ENCODE results near the gene DQX1.

The DQX1 gene

DNA sequence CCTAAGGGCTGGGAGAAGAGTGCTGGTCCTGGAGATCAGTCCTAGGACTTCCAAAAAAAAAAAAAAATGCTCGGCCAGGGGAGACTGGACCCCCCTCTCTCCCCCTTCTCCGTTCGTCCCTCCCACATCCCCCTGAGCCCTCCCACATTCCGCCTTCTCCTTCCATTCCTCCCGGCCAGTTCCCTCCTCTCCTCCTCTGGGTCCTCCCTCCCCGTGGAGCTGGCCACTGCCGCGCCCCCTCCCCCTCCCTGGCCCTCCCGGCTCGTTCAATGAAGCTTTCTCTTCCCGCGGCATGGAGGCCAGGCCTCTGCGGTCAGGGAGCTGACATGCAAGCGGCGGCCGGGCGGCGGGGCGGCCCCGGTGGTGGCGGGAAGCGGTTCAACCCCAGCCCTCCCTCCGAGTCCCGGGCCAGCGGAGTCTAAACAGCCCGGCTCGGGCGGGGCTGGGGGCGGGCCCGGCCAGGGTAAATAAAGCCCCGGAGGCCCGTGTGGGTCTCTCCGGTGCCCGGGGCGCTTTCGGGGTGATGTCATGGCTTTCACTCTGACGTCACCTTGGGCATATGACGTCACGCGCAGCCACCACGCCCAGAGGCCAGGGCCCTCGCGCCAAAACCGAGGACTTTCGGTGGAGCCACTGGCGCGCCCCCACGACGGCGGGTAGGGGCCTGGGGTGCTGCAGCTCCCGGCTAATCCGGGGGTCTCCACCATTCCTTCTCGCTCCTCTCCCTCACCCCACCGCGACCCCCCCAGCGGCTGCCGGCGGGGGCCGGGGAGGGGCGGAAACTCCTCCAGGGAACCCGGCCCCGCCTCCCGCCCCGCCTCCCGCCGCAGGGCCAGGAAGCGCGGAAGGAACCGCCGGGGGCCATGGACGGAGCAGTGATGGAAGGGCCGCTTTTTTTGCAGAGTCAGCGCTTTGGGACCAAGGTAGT lies 28.1 kb upstream of the DQX1 start, which contains the start of the genes DOK1 and LOXL3:
DOK1 (plus strand) TSS at position 829 of the 928 bp plus-strand sequence; CDS start at position 864, 35 bp downstream.
LOXL3 (minus strand) TSS at position 51 of the 928 bp plus-strand sequence. CDS start 1,308 bp downstream, outside the sequence.
- peak; percentile 94 for DNase-seq

DNA sequence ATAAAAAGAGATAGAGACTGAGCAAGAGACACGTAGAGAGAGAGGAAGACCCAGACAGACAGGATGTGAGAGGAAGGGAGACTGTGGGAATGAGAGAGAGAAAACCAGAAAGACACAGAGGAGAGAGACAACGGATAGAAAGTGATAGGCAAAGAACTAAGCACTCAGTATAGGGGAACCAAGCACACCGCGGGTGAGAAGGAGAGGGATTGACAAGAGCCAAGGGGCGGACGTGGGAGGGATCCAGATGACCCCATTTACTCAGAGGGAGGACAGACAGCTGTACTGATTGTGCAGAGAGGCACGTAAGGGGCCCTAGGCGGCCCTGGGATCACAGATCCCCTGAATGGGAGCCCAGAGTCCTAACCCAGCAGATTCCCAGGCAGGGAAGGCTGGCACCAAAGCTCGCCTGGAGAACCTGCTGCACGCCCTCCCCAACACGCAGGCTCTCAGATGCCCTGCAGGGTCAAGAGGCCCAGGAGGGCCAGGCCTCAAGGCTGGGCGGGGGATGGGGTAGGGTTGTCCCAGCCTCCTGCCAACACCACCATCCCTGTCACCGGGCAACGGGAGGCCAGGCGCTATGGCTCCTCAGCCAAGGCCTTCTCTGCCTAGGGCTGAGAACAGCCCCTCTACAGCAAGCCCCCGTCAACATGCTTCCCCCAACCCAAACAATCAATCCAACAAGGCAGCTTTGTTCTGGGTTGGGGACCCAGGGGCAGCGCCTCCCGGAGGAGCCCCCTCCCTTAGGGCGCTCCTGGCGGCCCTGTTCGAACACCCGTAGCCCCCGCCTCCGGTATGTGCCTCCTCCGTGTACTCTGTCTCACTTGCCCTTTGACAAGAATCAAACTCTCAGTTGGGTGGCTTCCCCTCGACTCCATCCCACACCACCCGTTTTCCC lies 27.1 kb upstream of the DQX1 start:
- peak; percentile 59 for DNase-seq

DNA sequence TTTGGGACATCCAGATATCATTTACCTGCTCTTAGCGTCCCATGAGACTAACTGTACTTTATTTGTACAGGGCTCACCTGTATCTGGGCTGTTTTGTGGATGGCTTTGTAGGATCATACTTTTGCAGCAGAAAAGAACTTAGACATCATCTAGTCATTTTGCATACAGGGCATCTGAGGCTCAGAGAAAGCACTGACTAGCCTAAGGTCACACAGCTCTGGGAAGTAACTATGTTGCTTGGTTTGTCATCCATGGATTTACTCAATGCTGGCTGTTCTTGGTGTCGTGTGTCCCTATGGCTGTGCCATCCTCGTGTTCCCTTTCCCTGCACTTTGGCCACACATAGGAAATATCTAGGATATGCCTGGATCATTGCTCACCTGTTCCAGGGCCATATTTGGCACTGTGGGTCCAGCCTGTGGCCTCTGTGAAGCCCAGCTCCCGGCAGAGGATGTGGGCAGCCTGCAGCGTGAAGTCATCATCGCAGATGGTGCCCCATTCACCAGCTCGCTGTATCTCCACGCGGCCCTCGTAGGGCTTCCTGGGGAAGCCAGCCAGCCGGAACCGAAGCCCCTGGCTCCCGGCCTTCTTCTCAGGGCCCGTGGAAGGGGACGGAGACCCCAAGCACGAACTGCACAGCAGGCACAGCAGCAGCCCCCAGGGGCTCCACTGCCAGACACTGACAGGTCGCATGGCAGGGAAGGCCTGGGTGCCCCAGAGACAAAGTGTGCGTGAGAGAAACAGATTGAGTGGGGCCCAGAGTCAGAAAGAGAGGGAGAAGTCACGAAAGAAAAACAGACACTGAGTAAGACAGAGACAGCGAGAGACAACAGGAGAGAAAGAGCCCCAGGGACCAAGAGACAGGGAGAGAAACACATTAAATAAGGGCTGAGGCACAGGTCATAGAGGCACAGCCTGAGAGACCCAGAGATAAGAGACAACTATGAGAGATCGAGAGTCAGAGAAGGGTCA lies 26.2 kb upstream of the DQX1 start:
- DNase-seq = peak; percentile 45

DNA sequence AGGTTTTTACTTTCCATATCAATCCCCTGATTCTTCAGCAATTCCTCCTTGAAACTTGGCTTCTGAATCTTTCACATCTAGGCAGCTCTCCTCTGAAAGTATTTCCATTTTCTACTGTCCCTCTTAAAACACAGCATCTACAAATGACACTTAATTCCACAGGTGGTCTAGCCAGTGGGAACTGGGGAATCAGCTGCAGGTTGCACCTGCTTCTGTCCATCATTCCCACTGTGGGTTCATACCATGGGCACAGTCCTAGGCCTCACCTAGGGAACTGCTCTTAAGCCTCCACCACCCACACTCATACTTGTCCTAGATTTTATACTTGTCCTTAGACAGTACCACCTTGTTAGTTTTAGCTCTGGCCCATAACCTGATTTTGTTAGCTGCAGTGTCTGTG lies 25.5 kb upstream of the DQX1 start:
- no peak for DNase-seq

DNA sequence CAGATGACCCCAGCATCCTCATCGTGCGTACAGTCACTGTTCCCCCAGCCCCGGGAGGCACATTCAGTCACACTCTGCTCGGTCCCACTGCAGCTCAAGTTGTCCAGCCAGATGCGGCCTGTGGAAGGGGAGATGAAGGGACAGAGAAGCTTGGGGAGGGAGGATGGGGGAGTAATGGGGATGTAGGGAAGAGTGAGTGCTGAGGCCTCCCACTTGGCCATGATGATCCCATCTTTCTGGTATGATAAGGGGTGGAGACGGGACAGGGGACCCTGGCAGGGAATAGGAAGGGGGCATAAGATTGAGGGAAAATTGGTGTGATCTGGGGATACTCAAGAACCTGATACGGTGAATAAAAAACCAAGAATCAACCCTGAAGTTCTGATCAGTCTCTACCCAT lies 24.2 kb upstream of the DQX1 start:
- DNase-seq = peak; percentile 46

DNA sequence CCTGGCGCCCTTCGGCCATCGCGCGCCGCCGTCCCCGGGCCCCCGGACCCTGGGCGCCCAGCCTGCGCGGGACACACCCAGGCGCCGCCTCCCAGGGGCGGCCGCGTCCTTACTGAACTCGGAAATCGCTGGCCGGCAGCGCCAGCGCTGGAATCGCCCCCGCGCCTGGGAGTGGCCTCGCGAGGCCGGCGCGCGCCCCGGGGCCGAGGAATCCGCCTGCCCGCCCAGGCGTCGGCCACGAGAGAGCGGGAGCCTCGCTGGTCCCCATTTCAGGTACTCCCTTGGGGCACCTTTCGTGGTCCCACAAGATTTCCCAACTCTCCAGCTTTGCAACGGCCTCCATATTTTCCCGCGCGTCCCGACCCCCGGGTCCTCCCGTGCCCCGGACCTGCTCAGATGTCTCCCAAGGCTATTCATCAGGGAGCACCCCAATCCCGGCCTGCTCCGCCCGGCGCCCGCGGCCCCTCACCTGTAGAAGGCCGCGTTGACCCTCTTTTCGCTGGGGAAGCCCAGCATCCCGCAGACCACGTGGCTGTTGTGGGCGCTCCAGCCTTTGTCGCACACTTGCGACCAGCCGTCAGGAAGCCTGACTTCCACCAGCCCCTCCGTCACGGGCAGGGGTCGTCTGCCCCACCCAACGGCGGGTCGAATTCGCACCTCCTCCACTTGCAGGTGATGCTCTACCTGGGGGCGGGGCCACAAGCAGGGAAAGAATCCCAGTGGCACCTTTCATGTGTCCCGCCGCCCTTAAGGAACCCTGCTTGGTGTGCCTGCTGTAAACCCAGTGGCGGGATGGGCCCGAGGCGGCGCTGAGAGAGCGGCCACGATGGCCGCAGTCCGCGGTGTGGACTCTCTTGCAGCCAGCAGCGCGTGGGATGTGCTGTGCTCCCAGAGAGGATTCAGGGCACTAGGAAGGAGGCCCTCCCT lies 23.1 kb upstream of the DQX1 start:
- DNase-seq = peak; percentile 70

DNA sequence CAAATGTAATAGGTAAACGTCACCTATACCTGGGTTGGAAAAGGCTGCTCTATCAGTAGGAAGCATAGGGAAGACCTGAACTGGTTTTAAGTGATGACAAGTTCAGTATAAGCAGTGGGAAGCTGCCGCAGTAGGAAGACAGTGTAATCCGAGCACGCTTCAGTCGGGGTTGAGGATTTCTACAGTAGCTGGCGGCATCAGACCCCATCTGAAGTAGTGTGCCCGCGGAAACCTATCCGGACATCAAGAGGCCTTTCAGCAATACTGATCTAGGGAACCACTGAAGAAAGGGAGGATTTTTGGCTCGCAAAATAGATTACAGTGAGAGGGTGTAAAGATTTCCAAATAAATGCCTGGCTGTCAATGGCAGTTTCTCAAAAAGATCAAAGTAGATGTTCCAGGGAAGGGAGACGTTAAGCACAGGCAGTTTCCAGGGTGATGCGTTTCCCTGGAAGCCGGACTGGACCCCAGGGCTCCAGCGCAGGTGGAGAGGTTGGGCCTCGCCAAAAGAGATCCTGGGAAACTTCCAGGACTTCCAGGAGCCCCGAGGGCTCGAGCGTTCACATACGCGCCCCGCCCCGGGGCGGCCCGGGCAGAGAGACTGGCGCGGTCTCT lies 22.4 kb upstream of the DQX1 start:
- no peak for DNase-seq

DNA sequence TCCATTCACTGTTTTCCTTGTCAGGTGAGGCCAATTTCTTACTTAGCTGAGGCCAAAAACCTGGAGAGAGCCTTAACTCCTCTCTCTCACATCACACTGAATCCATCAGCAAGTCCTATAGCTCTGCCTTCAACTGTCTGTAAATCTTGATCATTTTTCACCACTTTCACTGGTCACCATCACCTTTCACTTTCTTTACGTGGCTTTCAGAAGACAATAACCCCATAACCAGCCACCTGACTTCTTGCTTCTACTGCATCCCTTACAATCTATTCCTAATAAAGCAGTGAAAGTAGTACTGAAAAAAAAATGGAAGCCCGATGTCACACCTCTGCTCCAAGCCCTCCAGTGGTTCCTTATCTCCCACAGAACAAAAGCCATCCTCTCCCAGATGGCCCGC lies 20.0 kb upstream of the DQX1 start:
- DNase-seq = no peak

DNA sequence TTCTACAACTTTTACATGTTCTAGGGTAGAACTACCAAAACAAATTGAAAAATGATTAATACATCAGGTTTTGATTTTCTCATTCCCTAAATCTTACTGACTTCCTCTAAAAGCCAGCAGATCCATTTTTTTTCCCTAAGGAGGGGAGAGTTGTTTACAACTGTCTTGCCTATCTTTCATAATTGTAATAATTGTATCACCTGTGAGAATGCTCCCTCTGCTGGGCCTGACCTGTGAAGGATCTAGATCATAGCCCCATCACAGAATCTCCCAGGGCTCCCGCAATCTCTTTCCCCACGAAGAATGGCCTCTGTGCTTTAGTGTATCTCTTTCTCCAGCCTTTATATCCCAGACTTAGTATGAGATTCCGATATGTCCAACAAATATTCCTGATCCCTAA lies 18.6 kb upstream of the DQX1 start:
- no peak for DNase-seq

DNA sequence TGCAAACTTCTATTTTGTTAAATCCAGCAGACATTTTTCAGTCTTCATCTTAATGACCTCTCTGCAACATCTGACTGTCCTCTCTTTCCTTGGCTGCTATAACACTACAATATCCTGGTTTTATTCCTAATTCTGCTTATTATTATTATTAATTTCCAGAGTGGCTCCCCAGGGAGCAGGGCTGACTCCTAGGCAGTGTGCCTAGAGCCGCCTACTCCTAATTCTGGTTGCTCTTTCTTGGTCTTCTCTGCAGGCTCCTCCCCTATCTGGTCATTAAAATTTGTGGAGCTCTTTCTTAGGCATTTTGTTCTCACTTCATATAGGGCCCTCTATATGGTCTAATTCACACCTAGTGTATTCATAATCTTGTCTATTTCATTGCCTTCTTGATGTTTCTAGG lies 16.9 kb upstream of the DQX1 start:
- DNase-seq = no peak

DNA sequence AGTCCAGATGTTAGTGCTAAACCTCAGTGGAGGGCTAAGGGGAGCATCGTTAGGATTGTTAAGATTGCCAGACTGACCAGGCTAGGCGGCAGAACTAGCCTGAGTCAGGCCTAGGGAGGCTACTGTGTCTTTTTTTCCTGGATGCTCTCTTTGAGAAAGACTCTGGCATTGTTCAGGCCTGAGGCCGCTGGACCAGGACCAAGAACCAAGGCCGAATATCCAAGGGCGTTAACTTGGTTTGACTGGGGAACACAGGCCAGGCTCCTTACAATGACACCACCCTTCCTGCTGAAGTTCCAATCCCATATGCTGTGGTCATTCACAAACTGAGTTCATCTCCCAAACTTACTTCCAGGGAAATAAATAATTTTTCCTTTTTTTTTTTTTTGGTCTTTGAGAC lies 14.3 kb upstream of the DQX1 start:
- DNase-seq = no peak

DNA sequence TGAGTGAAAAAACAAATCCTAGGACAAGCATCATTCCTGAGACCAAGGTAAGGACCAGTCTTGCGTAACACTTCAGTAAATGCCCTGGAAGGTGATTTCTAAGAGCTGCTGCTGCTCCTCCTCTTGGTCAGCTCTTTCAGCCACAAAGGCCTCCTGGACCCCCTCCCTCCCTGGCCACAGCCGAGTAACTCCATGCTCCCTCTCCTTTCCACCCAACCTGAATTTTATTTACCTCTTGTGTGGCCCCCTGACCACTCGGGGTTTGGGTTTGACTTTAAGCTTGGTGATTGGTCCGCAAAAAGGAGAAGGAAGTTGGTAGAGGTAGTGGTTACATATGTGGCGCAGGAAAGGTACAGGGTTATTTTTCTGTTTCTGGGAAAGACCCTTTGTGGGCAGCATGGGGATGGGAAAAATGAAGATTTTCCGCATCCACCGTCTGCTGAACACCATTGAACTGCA lies 12.9 kb upstream of the DQX1 start:
- DNase-seq = no peak

DNA sequence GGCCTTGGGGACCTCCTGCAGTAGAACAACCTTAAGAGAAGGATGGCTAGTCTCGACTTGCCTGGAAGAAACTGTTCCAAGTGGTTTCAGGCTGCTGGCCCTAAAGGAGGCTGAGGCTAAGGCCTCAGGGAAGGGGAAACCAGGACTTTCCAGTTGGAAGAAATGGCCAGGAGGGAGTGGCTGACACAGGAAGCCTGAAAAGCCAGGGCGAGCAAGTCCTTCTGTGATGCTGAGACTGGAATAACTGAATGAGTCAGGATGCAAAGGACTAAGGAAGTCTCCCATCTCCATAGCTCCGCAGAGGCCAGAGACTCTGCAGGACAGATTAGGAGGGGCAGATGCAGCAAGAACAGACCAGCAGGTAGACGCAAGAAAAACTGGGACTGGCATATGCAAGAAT lies 11.1 kb upstream of the DQX1 start:
- no peak for DNase-seq

DNA sequence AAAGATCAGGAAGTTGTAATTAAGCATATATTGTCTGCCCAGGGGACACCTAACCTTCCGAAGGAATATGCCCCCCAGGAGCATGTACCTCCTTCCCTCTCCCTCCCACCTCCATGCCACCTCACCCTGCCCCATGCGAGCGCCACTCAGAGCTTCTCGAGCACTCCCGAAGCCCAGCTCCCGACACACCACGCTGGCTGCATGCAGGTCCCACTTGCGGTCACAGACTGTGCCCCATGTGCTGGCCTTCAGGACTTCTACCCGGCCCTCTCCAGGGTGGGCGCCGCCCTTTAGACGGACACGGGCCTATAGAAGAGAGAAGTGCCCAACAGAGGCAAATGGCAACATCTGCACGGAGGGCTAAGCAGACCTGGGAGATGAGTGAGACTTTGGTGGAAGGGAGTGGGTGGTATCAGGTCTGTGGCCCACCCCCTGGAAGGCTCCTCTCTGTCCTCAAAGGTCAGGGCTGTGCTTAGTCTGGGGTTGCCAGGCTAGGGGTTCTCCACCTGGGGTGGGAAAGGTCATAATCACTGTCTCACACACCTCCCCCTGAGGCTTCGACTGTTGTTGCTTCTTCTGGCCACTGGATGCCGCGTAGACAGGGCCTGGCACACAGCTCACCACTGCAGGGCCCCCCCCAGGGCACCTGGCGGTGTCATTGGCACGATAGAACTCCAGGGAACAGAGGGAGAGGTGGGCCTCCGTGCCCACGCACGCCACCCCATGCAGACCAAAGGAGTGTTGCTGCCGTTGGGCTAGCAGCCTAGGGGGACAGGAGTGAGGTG lies 10.3 kb upstream of the DQX1 start:
- no peak for DNase-seq

DNA sequence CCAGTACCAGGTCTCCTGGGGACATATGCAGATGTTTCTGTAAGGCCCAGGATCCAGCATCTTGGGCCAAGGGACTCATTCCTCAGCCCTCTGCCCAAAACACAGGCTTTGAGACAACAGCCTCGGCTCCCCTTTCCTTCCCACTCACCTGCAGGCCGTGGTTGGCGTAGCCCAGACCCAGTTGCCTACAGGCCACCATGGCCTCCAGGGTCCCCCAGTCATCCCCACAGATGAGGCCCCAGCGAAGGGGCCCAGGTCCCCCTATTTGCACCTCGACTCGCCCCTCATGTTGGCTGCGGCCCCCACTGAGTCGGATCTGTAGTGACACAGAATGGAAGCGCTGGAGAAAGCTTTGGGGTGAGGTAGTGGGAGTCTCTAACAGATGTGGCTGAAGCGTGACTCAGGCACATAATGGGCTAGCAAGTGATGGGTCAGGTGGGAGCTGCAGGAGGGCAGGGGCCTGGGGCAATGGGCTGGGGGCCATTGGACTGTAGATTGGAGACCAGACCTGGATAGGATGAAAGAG lies 9.5 kb upstream of the DQX1 start:
- DNase-seq = no peak

DNA sequence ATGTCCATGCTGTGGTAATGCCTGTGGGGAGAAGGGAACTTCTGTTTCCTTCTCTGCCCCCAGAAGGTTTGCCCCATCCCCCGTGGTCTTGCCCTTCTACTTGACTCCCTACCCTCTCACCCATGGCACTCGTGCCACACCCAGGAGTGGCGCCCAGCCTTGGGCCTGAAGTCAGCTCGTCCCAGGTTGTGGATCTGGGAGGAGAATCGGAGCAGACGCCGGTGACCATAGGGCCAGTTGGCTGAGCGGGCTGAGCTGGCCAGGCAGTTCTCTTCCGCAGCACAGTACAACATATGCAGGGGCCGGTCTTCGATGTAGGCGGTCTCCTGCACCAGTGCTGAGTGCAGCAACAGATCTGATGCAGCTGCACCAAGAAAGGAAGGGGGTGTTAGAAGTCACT lies 8.4 kb upstream of the DQX1 start:
- DNase-seq = no peak

DNA sequence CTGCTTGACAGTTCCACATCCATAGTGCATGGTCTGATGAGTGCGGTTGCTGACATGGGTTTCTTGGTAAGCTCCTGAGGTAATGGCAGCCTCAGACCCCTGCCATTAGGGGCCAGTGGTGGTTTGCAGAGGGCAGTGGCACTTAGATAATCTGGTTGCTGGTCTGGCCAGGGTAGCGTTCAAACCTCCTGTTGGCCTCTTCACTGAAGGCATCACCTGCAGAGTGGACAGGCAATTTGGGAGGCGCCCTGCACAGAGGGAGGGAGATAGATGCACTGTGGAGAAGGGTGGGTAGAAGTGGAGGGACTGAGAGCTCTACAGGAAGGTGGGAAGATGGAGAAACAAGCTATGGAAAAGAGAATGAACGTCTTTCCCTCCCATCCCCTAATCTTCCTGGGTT lies 7.4 kb upstream of the DQX1 start:
- no peak for DNase-seq

DNA sequence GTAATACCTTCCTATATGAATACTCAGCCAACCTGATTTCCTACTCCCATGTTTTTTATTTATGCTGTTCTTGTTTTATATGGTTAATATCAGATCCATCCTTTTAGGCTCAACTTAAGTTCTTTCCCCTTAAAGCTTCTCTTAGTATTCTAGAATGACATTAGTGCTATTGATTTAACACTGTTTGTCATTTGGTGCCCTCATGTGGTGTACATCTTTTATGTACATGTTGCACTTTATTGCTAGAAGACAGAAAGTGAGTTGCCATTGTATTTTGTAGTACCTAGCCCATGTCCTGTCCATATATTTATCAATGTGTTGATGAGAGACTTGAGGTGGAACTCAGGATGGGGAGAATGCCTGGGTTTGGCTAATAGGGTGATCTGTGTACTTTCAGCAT lies 6.2 kb upstream of the DQX1 start:
- peak; percentile 46 for DNase-seq

DNA sequence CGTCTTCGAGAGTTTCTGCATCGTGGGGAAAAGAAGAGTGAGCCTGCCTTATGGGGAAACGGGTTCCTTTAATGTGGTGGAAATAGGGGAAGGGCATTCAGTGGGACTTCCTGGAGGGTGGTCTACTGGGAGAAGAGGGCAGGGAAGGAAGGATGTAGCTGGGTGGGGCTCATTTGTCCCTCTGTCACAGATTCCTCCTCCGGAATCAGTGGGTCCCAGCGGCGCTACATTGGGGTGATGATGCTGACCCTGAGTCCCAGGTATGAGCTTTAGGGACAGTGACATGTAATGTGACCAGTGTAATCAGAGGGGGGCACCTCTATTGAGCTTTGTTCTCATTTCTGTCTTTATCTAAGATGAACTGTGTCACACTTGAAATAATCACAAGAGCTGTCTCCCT lies 5.6 kb upstream of the DQX1 start:
- DNase-seq = no peak

Measured in EL (cell line).